Keratinocyte (primary cell): ENCODE results near the gene ITGA7. TPM values are rescaled to one million over a fixed set of nuclear protein-coding genes. Genes with fewer than 3 reads are reported as not detected.
A peak's percentile ranks its signal among the peaks of the same experiment; 100 is the strongest.

Experiments used
- DNase-seq: peaks from one replicate; pipeline ENCODE4 v3.0.0-alpha.2; 2011; ENCODE audit warnings: low read depth, missing footprints, low spot score
- FAIRE-seq: peaks from 2 replicates; lab custom pipeline; 2011; peaks lifted over from hg19 to GRCh38; lab: Jason Lieb, UNC
- H2AFZ ChIP-seq: 2 replicates; pipeline ENCODE4 v1.6.0; 2012; ENCODE audit warnings: low read length, control low read depth, inconsistent platforms; ENCODE audit not compliant: control insufficient read depth
- H3K27ac ChIP-seq: 2 replicates; pipeline ENCODE4 v1.5.1; 2011; ENCODE audit warnings: low read length; ENCODE audit not compliant: control insufficient read depth, insufficient read depth
- H3K27me3 ChIP-seq: 3 replicates; pipeline ENCODE4 v1.6.0; 2011; ENCODE audit warnings: low read length; ENCODE audit not compliant: control insufficient read depth, insufficient read depth; ENCODE audit errors: extremely low read depth
- H3K36me3 ChIP-seq, 2 experiments: 2 replicates in 1 of 2; 3 replicates in 1 of 2; pipeline ENCODE4 v1.5.1; 2011; ENCODE audit warnings: low read length in 2 of 2, mild to moderate bottlenecking in 1 of 2; ENCODE audit not compliant: control insufficient read depth in 2 of 2, insufficient read depth in 2 of 2; ENCODE audit errors: extremely low read depth in 1 of 2
- H3K4me1 ChIP-seq: 3 replicates; pipeline ENCODE4 v1.5.1; 2011; ENCODE audit warnings: low read length; ENCODE audit not compliant: control insufficient read depth, insufficient read depth; ENCODE audit errors: extremely low read depth
- H3K4me2 ChIP-seq: 3 replicates; pipeline ENCODE4 v1.6.0; 2011; ENCODE audit warnings: low read depth, low read length; ENCODE audit not compliant: control insufficient read depth, insufficient read depth; ENCODE audit errors: extremely low read depth
- H3K4me3 ChIP-seq, 3 experiments: fragments of 200-600 bp in 1 of 3; sonication (generic) in 1 of 3; 2 replicates in 2 of 3; 3 replicates in 1 of 3; pipeline ENCODE4 v1.5.1; 2011 to 2016; ENCODE audit warnings: low read length in 3 of 3, mild to moderate bottlenecking in 3 of 3, control low read depth in 2 of 3, inconsistent platforms in 1 of 3, low read depth in 1 of 3, mixed read lengths in 1 of 3, mixed run types in 1 of 3, moderate library complexity in 1 of 3; ENCODE audit not compliant: control insufficient read depth in 2 of 3, insufficient read depth in 2 of 3; ENCODE audit errors: extremely low read depth in 1 of 3
- H3K79me2 ChIP-seq: 2 replicates; pipeline ENCODE4 v1.6.0; 2012; ENCODE audit warnings: low read length; ENCODE audit not compliant: control insufficient read depth, insufficient read depth
- H3K9ac ChIP-seq: 3 replicates; pipeline ENCODE4 v1.6.0; 2011; ENCODE audit warnings: low read length; ENCODE audit not compliant: control insufficient read depth, insufficient read depth; ENCODE audit errors: extremely low read depth
- H3K9me1 ChIP-seq: 3 replicates; pipeline ENCODE4 v1.6.0; 2011; ENCODE audit warnings: low read length; ENCODE audit not compliant: control insufficient read depth, insufficient read depth; ENCODE audit errors: extremely low read depth
- H3K9me3 ChIP-seq: 2 replicates; pipeline ENCODE4 v1.5.1; 2012; ENCODE audit warnings: low read depth, low read length; ENCODE audit not compliant: control insufficient read depth
- H4K20me1 ChIP-seq: 3 replicates; pipeline ENCODE4 v1.6.0; 2011; ENCODE audit warnings: low read length; ENCODE audit not compliant: control insufficient read depth, insufficient read depth; ENCODE audit errors: extremely low read depth
- CTCF ChIP-seq, 3 experiments: IDR thresholded peaks in 1 of 3; conservative IDR thresholded peaks in 1 of 3; optimal IDR thresholded peaks in 1 of 3; 2 replicates in 2 of 3; 3 replicates in 1 of 3; pipeline versions ENCODE3 to v1.5.1; 2011; ENCODE audit warnings: low read length in 3 of 3, mild to moderate bottlenecking in 3 of 3, moderate library complexity in 2 of 3, control low read depth in 1 of 3, inconsistent platforms in 1 of 3; ENCODE audit not compliant: insufficient read depth in 2 of 3; ENCODE audit errors: extremely low read depth in 1 of 3
- EZH2 ChIP-seq: IDR thresholded peaks from one replicate; pipeline ENCODE4 v1.6.1; 2012; ENCODE audit warnings: inconsistent platforms, mild to moderate bottlenecking, low read length, moderate library complexity
- dilution Hi-C: fragments of 300-500 bp; cut with MboI; formaldehyde crosslinking; loops from one replicate; pipeline ENCODE4 v1.7.0; 2020; ENCODE audit warnings: low sequenced_read_pairs; ENCODE audit not compliant: extremely low pct_ligation_motif_present
- polyA plus RNA-seq, 5 experiments: library from polyadenylated mRNA; depleted of rRNA in 3 of 5; stranded (reverse) in 3 of 5; stranded (forward) in 1 of 5; unstranded in 1 of 5; fragments of >200 nt; gene quantifications; 1 replicate in 1 of 5; 2 replicates in 3 of 5; 3 replicates in 1 of 5; pipeline versions ENCODE4 v1.2.1 to v1.2.3, GENCODE V29; 2011 to 2012; ENCODE audit warnings: missing spikeins in 2 of 5, low read depth in 1 of 5, low replicate concordance in 1 of 5

Gene ITGA7
- polyA plus RNA-seq, 1 donor (not counting 4 experiments of a cell fraction or from before 2014, with no cell fraction given), result 0.04 TPM

DNA sequence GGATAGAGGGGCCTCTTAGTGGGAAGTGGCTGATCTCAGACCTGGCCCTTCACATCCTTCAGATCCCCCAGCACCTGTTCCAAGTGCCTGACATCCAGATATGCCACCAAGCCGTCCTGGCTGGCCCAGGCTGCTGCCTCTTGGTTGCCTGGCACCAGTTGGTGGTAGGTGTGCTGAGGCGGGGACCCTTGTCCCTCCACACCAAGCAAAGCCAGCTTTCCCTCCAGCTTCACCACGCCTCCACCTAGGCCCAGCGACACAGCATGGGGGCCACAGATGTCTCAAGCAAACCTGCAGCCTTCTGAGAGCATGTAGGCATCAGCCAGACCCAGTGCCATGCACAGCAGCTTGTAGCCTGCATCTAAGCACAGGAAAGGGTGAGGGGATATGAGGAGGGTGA, 24.6 kb upstream of the ITGA7 start:
- no peak overlapping the region for H2AFZ ChIP-seq
- no peaks in the 10 kb centered on the region for H4K20me1 ChIP-seq
- DNase-seq (no peak), FAIRE-seq (no peak)
- no peak for TF ChIP-seq CTCF (optimal IDR thresholded peaks at IDR 0.05 in 1 of 3, IDR thresholded peaks at IDR 0.05 in 1 of 3, conservative IDR thresholded peaks at IDR 0.05 in 1 of 3; ENCODE audit: extremely low read depth in 1 of 3, insufficient read depth in 2 of 3, low read length in 3 of 3)
- TF ChIP-seq EZH2, result no peak
- no peaks in the 10 kb centered on the region for H3K9me3 ChIP-seq
- H3K27me3 ChIP-seq, result no peaks in the 10 kb centered on the region
- peaks cover 11% of the 10 kb centered on the region for H3K79me2 ChIP-seq
- peaks cover 23% of the 10 kb centered on the region for H3K4me1 ChIP-seq
- H3K36me3 ChIP-seq, result no peaks in the 10 kb centered on the region
- no peak overlapping the region for H3K4me3 ChIP-seq
- H3K9ac ChIP-seq, result no peak overlapping the region
- H3K9me1 ChIP-seq, result no peaks in the 10 kb centered on the region
- dilution Hi-C loops, result no loop called here
- no peak overlapping the region for H3K27ac ChIP-seq
- H3K4me2 ChIP-seq, result no peak overlapping the region

- Histone ChIP-seq H3K4me1 (peaks cover 32% of the 10 kb centered on the region), H3K27me3 (no peaks in the 10 kb centered on the region), H3K4me2 (peak overlapping the region; percentile 88), H3K9me3 (no peaks in the 10 kb centered on the region), H2AFZ (peak overlapping the region; percentile 81), H3K36me3 (peaks cover 9 to 10% of the 10 kb centered on the region in 2 experiments), H4K20me1 (no peaks in the 10 kb centered on the region), H3K4me3 (peak overlapping the region; percentile 74 to 90 (median 83)), H3K27ac (peak overlapping the region; percentile 96), H3K79me2 (peaks cover 22% of the 10 kb centered on the region), H3K9ac (peak overlapping the region; percentile 95), H3K9me1 (no peaks in the 10 kb centered on the region)
- no peak for TF ChIP-seq EZH2
- TF ChIP-seq CTCF (optimal IDR thresholded peaks at IDR 0.05 in 1 of 3, IDR thresholded peaks at IDR 0.05 in 1 of 3, conservative IDR thresholded peaks at IDR 0.05 in 1 of 3; ENCODE audit: extremely low read depth in 1 of 3, insufficient read depth in 2 of 3, low read length in 3 of 3), result peak in 2 of 3 experiments; percentile 11 to 42
- no peak for FAIRE-seq
- DNase-seq, result no peak
- dilution Hi-C loops, result no loop called here
These were observed 22.4 kb upstream of the ITGA7 start for GRCh38 chr12:55729819-55730818.
